GM12878 (cell line): Measurements from ENCODE around the gene C10orf71. TPM values are rescaled to one million over a fixed set of nuclear protein-coding genes. Genes with fewer than 3 reads are reported as not detected.

Experiments used
- ATAC-seq: fragments of 200-7000 bp; cut with Tn5 transposase; 3 replicates; pipeline ENCODE4 v1.9.1; 2020; ENCODE audit warnings: mild to moderate bottlenecking, moderate library complexity
- Bru-seq: library from RNA; stranded (reverse); fragments of 400-500 nt; gene quantifications from one replicate; lab custom pipeline; 2021; lab: Mats Ljungman, UMichigan
- BruChase-seq, 2 experiments: library from RNA; stranded (reverse); fragments of 400-500 nt; gene quantifications; one replicate each; lab custom pipeline; 2021; lab: Mats Ljungman, UMichigan
- BruUV-seq: library from RNA; stranded (reverse); fragments of 400-500 nt; replicated peaks from 2 replicates; lab custom pipeline; 2021; lab: Mats Ljungman, UMichigan
- CTCF ChIA-PET: fragments of 300-600 bp; sonication (Branson Sonifier 250); formaldehyde crosslinking; extraction: SDS; loops from one replicate; lab custom pipeline; 2021; ENCODE audit warnings: inconsistent platforms; lab: Yijun Ruan, JAX
- POLR2A ChIA-PET: fragments of 350-600 bp; formaldehyde crosslinking; extraction: SDS; loops from one replicate; lab custom pipeline; 2021; ENCODE audit warnings: inconsistent platforms; lab: Charles Lee
- RAD21 ChIA-PET: fragments of 300-600 bp; sonication (Branson Sonifier 250); formaldehyde crosslinking; loops from one replicate; lab custom pipeline; 2023; ENCODE audit warnings: antibody characterized with exemption; ENCODE audit not compliant: unreplicated experiment; lab: Charles Lee
- SMC1A ChIA-PET: fragments of 300-600 bp; sonication (Branson Sonifier 250); formaldehyde crosslinking; loops from one replicate; lab custom pipeline; 2023; ENCODE audit not compliant: unreplicated experiment, uncharacterized antibody; lab: Charles Lee
- DNase-seq: peaks from one replicate; pipeline ENCODE4 v3.0.0-alpha.2; 2011; ENCODE audit warnings: low read depth, low spot score
- FAIRE-seq: peaks from 3 replicates; lab custom pipeline; 2011; peaks lifted over from hg19 to GRCh38; lab: Jason Lieb, UNC
- H2AFZ ChIP-seq: 2 replicates; pipeline ENCODE4 v1.6.0; 2011; ENCODE audit warnings: low read depth, low read length, control low read depth; ENCODE audit not compliant: control insufficient read depth
- H3K27ac ChIP-seq: 2 replicates; pipeline ENCODE4 v1.5.1; 2011; ENCODE audit warnings: control low read depth; ENCODE audit not compliant: control insufficient read depth, insufficient read depth
- H3K27me3 ChIP-seq, 2 experiments: replicated peaks in 1 of 2; 2 replicates each; pipeline versions ENCODE4 v1.6.0 to v1.6.1; 2011; ENCODE audit warnings: low read length in 1 of 2; ENCODE audit not compliant: control insufficient read depth in 2 of 2, insufficient read depth in 2 of 2
- H3K36me3 ChIP-seq, 2 experiments: 2 replicates each; pipeline ENCODE4 v1.5.1; 2011; ENCODE audit warnings: low read length in 1 of 2; ENCODE audit not compliant: control insufficient read depth in 2 of 2, insufficient read depth in 2 of 2
- H3K4me1 ChIP-seq: 2 replicates; pipeline ENCODE4 v1.6.1; 2011; ENCODE audit warnings: mild to moderate bottlenecking, low read length, moderate library complexity, mixed read lengths; ENCODE audit not compliant: control insufficient read depth, insufficient read depth
- H3K4me2 ChIP-seq: 2 replicates; pipeline ENCODE4 v1.6.0; 2011; ENCODE audit warnings: control low read depth; ENCODE audit not compliant: control insufficient read depth, insufficient read depth
- H3K4me3 ChIP-seq: fragments of 200-600 bp; sonication (generic); 2 replicates; pipeline ENCODE4 v1.5.1; 2016
- H3K79me2 ChIP-seq: 2 replicates; pipeline ENCODE4 v1.6.0; 2011; ENCODE audit warnings: low read length; ENCODE audit not compliant: control insufficient read depth, insufficient read depth
- H3K9ac ChIP-seq: 2 replicates; pipeline ENCODE4 v1.8.0; 2011; ENCODE audit warnings: low read length, control low read depth, mixed read lengths; ENCODE audit not compliant: control insufficient read depth, insufficient read depth
- H3K9me3 ChIP-seq: replicated peaks from 3 replicates; pipeline ENCODE4 v1.5.1; 2011; ENCODE audit warnings: mild to moderate bottlenecking, low read length; ENCODE audit not compliant: control insufficient read depth, insufficient read depth
- H4K20me1 ChIP-seq: 2 replicates; pipeline ENCODE4 v1.6.0; 2011; ENCODE audit not compliant: control insufficient read depth, insufficient read depth
- ATF7 ChIP-seq: fragments of 450-650 bp; IDR thresholded peaks from 2 replicates; pipeline ENCODE4 v1.6.1; 2016; ENCODE audit warnings: low read depth, mild to moderate bottlenecking
- CHD2 ChIP-seq: IDR thresholded peaks from 2 replicates; pipeline ENCODE4 v1.6.1; 2011; ENCODE audit warnings: low read depth, low read length, improper control_type of control experiment, borderline replicate concordance
- ESRRA ChIP-seq: IDR thresholded peaks from 2 replicates; pipeline ENCODE4 v1.6.1; 2012; ENCODE audit warnings: mild to moderate bottlenecking, low read length, improper control_type of control experiment
- IKZF2 ChIP-seq, 2 experiments: fragments of 450-650 bp; IDR thresholded peaks; 2 replicates each; pipeline ENCODE4 v1.6.1; 2017; ENCODE audit warnings: mild to moderate bottlenecking in 2 of 2, moderate library complexity in 2 of 2
- MEF2A ChIP-seq: IDR thresholded peaks from 2 replicates; pipeline ENCODE4 v1.6.1; 2011; ENCODE audit warnings: low read depth, mild to moderate bottlenecking, low read length, moderate library complexity; ENCODE audit not compliant: insufficient read depth
- MEF2B ChIP-seq: fragments of 450-650 bp; IDR thresholded peaks from 2 replicates; pipeline ENCODE4 v1.6.1; 2018; ENCODE audit warnings: mild to moderate bottlenecking, moderate library complexity; ENCODE audit not compliant: partially characterized antibody, poor library complexity, severe bottlenecking
- PBX3 ChIP-seq: IDR thresholded peaks from 2 replicates; pipeline ENCODE4 v1.6.1; 2011; ENCODE audit warnings: mild to moderate bottlenecking, low read depth, low read length, moderate library complexity; ENCODE audit not compliant: insufficient replicate concordance
- RELA ChIP-seq: fragments of 450-650 bp; IDR thresholded peaks from 2 replicates; pipeline ENCODE4 v1.8.0; 2014; ENCODE audit warnings: borderline replicate concordance; ENCODE audit not compliant: partially characterized antibody
- SREBF1 ChIP-seq: IDR thresholded peaks from 2 replicates; pipeline ENCODE4 v1.6.1; 2012; ENCODE audit warnings: mild to moderate bottlenecking, low read length
- STAT1 ChIP-seq: fragments of 450-650 bp; conservative IDR thresholded peaks from 2 replicates; pipeline ENCODE4 v1.6.1; 2014; ENCODE audit warnings: antibody characterized with exemption, mild to moderate bottlenecking
- TCF7 ChIP-seq: IDR thresholded peaks from 2 replicates; pipeline ENCODE4 v1.6.1; 2014; ENCODE audit warnings: antibody characterized with exemption, borderline replicate concordance
- ZNF622 ChIP-seq: fragments of 450-650 bp; IDR thresholded peaks from 2 replicates; pipeline ENCODE4 v1.6.1; 2017; ENCODE audit warnings: mild to moderate bottlenecking, inconsistent platforms
- WGBS: methylation state at CpG from one replicate; pipeline ENCODE4 v1.1.6; 2016; ENCODE audit warnings: low lambda C conversion rate; ENCODE audit not compliant: insufficient replicate concordance, insufficient coverage; ENCODE audit errors: missing lambda C conversion rate; 5-methylcytosine and 5-hydroxymethylcytosine counted together
- in situ Hi-C: fragments of 300-500 bp; cut with MboI; formaldehyde crosslinking; loops from 9 replicates; pipeline ENCODE4 v1.14.3; 2018; ENCODE audit warnings: mixed read lengths
- intact Hi-C: fragments of 100-400 bp; cut with micrococcal nuclease; formaldehyde crosslinking; loops from one replicate; pipeline ENCODE4 v1.14.2; 2022; ENCODE audit not compliant: unreplicated experiment
- long read RNA-seq, 2 experiments: library from polyadenylated mRNA; unstranded; transcript quantifications; one replicate each; pipeline ENCODE4 v2.0.0, GENCODE V29; 2019 to 2020
- polyA minus RNA-seq, 3 experiments: library from RNA; depleted of rRNA, polyadenylated mRNA; stranded (reverse); fragments of >200 nt; gene quantifications; 2 replicates each; pipeline ENCODE4 v1.2.3, GENCODE V29; 2011
- polyA plus RNA-seq, 11 experiments: library from polyadenylated mRNA; depleted of rRNA in 4 of 11; unstranded in 6 of 11; stranded (reverse) in 5 of 11; fragments of >200 nt; fragmentation: Nextera tagmentation in 4 of 11; fragmentation: Illumina TruSeq in 1 of 11; extraction: Ambion mirVana in 4 of 11; extraction: Trizol in 1 of 11; gene quantifications; 1 replicate in 1 of 11; 2 replicates in 10 of 11; pipeline versions ENCODE4 v1.2.1 to v1.2.3, GENCODE V29; 2011 to 2016; ENCODE audit warnings: inconsistent platforms in 2 of 11, missing spikeins in 2 of 11, low read depth in 1 of 11
- total RNA-seq, 4 experiments: library from RNA; depleted of rRNA in 3 of 4; stranded (reverse); fragments of >200 nt in 3 of 4; fragmentation: Illumina TruSeq in 1 of 4; extraction: Trizol in 1 of 4; gene quantifications; 2 replicates each; pipeline versions ENCODE4 v1.2.1 to v1.2.3, GENCODE V29; 2013 to 2021
- TF ChIP-seq, protein P1 (sequence below): IDR thresholded peaks from 2 replicates; pipeline ENCODE4 v1.6.1; 2012; ENCODE audit warnings: low read depth, low read length, improper control_type of control experiment

Gene C10orf71, protein sequence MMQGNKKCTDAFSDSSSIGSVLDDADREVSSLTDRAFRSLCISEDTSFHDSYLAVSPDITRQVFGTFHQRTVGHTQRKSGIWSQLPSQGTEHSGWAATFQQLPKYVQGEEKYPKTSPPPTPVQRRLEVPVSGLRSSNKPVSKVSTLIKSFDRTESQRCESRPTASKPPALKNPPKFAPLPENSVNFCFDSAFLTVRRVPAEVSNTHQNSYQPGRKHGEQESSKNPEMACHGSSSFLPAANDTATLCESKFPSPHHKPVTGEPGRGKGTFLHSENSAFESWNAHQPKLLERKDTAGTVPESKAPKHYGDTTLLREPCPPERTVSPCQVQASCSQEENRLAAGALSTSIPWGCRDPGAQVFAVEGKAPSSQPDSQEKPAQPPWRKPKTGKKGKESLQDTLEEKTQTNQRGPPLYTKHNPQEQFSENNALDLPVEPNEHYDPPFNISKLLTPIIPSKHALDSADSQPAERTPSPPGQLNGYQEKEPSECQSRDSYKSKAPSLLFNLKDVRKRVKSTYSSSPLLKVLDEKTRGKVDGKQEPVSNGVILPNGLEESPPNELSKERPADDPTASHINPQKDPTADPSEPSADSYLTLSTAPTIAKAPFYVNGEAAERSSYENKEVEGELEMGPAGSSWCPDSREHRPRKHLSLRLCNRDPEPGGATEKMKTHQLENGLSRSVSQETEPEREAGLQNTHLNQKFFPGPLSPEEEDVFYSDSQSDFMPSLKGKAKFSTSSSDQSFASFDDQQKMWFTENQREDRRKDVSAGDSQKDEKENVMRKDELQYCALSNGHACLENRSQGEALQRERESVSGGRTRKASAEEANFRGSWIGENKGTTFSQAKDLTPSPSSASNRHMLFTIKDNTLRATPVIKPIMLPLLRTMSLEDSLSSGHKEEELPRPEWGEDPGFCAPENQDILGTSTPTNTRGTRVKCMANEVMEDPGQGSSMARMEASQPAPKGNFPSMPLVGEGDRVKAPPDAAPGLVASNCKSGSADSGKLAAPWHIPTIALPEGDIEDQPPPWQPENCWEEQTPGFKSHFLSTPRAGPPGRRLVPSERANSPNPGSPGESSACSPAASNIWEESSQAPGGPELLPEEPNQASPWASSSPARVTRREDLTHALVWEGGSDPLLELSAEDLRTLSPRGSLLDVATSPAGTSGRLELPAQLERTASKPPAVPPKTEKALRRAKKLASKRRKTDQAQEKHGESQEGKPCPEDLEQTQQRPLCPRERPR (N-terminal part only)
- total RNA-seq (2013; cell fraction: nucleolus; rRNA removed) = not detected in 2 replicates
- total RNA-seq (2014; rRNA removed) (not detected in 2 replicates), total RNA-seq (2014; rRNA removed; fragmentation: Illumina TruSeq; extraction: Trizol) (not detected in 2 replicates), total RNA-seq (2021) (not detected in 2 replicates), polyA plus RNA-seq (2011; rRNA removed) (not detected in 2 replicates), polyA plus RNA-seq (2014; fragmentation: Illumina TruSeq; extraction: Trizol) (not detected in 2 replicates), polyA plus RNA-seq (2014; fragmentation: Nextera tagmentation; extraction: Ambion mirVana) (not detected), polyA plus RNA-seq (2014; rRNA removed) (not detected in 2 replicates), polyA plus RNA-seq (2016; fragmentation: Nextera tagmentation; extraction: Ambion mirVana) (not detected), polyA minus RNA-seq (2011; rRNA and poly(A)+ RNA removed) (not detected in 2 replicates), Bru-seq, nascent RNA (percentile 3 among the genes with signal in this experiment), BruChase-seq, experiment 1, labeled RNA remaining after a 6-hour chase (not detected), BruChase-seq, experiment 2, labeled RNA remaining after a 2-hour chase (not detected)
- polyA plus RNA-seq (2011; ENCODE audit: low read depth) = not detected
- not detected in 2 replicates for polyA plus RNA-seq (2011; cell fraction: cytosol; rRNA removed)
- polyA plus RNA-seq (2011; cell fraction: nucleus; rRNA removed) = not detected in 2 replicates
- polyA plus RNA-seq (2012) = not detected in 2 replicates
- not detected in 2 replicates for polyA minus RNA-seq (2011; cell fraction: cytosol; rRNA and poly(A)+ RNA removed)
- polyA minus RNA-seq (2011; cell fraction: nucleus; rRNA and poly(A)+ RNA removed) = not detected in 2 replicates
- long read RNA-seq, experiment 1 = 0 reads
- long read RNA-seq, experiment 2 = 0 reads

- no TSS peak for BruUV-seq
- peak; percentile 28 for ATAC-seq
- TF ChIP-seq MEF2B = no peak
- no peak for TF ChIP-seq TCF7
- TF ChIP-seq PBX3 = no peak
- TF ChIP-seq RELA = no peak
- TF ChIP-seq MEF2A = no peak
- TF ChIP-seq CHD2 = no peak
- no peak for TF ChIP-seq ATF7
- no peak for TF ChIP-seq STAT1
- no peak for TF ChIP-seq ESRRA
- TF ChIP-seq, protein P1, sequence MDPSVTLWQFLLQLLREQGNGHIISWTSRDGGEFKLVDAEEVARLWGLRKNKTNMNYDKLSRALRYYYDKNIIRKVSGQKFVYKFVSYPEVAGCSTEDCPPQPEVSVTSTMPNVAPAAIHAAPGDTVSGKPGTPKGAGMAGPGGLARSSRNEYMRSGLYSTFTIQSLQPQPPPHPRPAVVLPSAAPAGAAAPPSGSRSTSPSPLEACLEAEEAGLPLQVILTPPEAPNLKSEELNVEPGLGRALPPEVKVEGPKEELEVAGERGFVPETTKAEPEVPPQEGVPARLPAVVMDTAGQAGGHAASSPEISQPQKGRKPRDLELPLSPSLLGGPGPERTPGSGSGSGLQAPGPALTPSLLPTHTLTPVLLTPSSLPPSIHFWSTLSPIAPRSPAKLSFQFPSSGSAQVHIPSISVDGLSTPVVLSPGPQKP = no peak
- no peak for TF ChIP-seq ZNF622
- TF ChIP-seq IKZF2 (IDR thresholded peaks at IDR 0.05) = no peak
- no peak for TF ChIP-seq SREBF1
Observed at GRCh38 chr10:49298983-49299815, at the start of gene C10orf71. C10orf71 (plus strand) TSS chr10:49299170; CDS start chr10:49322546, 23,376 bp downstream.

More at GRCh38 chr10:49298983-49299815, at the start of gene C10orf71:
- Histone ChIP-seq H3K79me2 (no peaks in the 10 kb centered on the region), H3K9ac (no peak within 1 kb of the TSS; the same call in 1 of the 2 replicates), H3K36me3 (no peaks in the 10 kb centered on the region), H3K27me3 (peaks cover 0 to 1% of the 10 kb centered on the region in 2 experiments; a peak in 2 of 4 replicates), H3K9me3 (no peaks in the 10 kb centered on the region), H4K20me1 (no peaks in the 10 kb centered on the region), H3K27ac (no peak within 1 kb of the TSS), H3K4me1 (peaks cover 13% of the 10 kb centered on the region), H3K4me3 (no peak within 1 kb of the TSS), H2AFZ (no peak within 1 kb of the TSS), H3K4me2 (peak within 1 kb of the TSS; percentile 71; the same call in 1 of the 2 replicates)
- DNase-seq (no peak), FAIRE-seq (no peak)
- in situ Hi-C loops = no loop called here
- RAD21 ChIA-PET = no interaction called here
- CTCF ChIA-PET = no interaction called here
- 74% methylated on average over 27 of the region's 27 CpGs for WGBS
- POLR2A ChIA-PET = interaction anchor here (0.6 kb wide), 1 partner anchor 150 kb away, joined by 3 read pairs; no protein-coding TSS in a partner anchor
- SMC1A ChIA-PET = no interaction called here
- intact Hi-C loops = no loop called here
